Measurements from ENCODE around the gene SYNPO. TPM values are rescaled to one million over a fixed set of nuclear protein-coding genes. Genes with fewer than 3 reads are reported as not detected.

SYNPO gene
- total and polyA plus RNA-seq, 8 donors = 22.0 to 114 (median 27.7) TPM

DNA sequence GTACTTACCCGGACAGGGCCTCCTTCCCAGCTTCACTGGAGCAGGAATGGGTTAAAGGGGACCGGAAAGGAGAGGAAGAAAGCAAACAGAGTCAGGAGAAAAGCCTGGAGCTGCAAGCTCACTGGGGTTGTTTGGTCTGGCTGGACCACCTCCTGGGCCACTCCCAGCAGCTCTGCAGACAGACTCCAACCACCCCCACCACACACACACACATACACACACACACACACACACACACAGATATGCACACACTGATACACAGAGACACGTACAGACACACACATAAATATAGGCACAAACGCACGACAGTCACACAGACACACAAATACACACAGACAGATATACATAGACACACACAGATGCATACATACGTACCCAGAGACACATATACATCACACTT lies 34.9 kb upstream of the SYNPO start:
- DNase-seq = peak in 1 of 4 donors; percentile 10
- TF ChIP-seq, protein P1, sequence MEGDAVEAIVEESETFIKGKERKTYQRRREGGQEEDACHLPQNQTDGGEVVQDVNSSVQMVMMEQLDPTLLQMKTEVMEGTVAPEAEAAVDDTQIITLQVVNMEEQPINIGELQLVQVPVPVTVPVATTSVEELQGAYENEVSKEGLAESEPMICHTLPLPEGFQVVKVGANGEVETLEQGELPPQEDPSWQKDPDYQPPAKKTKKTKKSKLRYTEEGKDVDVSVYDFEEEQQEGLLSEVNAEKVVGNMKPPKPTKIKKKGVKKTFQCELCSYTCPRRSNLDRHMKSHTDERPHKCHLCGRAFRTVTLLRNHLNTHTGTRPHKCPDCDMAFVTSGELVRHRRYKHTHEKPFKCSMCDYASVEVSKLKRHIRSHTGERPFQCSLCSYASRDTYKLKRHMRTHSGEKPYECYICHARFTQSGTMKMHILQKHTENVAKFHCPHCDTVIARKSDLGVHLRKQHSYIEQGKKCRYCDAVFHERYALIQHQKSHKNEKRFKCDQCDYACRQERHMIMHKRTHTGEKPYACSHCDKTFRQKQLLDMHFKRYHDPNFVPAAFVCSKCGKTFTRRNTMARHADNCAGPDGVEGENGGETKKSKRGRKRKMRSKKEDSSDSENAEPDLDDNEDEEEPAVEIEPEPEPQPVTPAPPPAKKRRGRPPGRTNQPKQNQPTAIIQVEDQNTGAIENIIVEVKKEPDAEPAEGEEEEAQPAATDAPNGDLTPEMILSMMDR (IDR thresholded peaks at IDR 0.05) = no peak
- Histone ChIP-seq H3K9me3 (no peaks in the 10 kb centered on the region), H3K27ac (no peak overlapping the region), H3K27me3 (no peaks in the 10 kb centered on the region), H3K4me1 (peaks cover 2 to 11% of the 10 kb centered on the region in 2 donors), H3K36me3 (no peaks in the 10 kb centered on the region), H3K4me3 (no peak overlapping the region)
- intact Hi-C loops (cut with DNase I) = no loop called here
- no peak for ATAC-seq

- intact Hi-C loops (cut with DNase I) = no loop called here
Measured at GRCh38 chr5:150606476-150606875, 34.0 kb upstream of the SYNPO start.

GRCh38 chr5:150607105-150607504 lies 33.4 kb upstream of the SYNPO start:
- no peak overlapping the region for H3K27ac ChIP-seq
- peaks cover under 1 to 6% of the 10 kb centered on the region in 2 donors for H3K4me1 ChIP-seq
- no peaks in the 10 kb centered on the region for H3K27me3 ChIP-seq
- H3K4me3 ChIP-seq = no peak overlapping the region
- no peak for ATAC-seq
- TF ChIP-seq, protein P1 (IDR thresholded peaks at IDR 0.05) = no peak
- intact Hi-C loops (cut with DNase I) = no loop called here
- H3K36me3 ChIP-seq = no peaks in the 10 kb centered on the region
- no peaks in the 10 kb centered on the region for H3K9me3 ChIP-seq
- DNase-seq = no peak

More at GRCh38 chr5:150606476-150606875, 34.0 kb upstream of the SYNPO start:
- Histone ChIP-seq H3K9me3 (no peaks in the 10 kb centered on the region), H3K4me1 (peaks cover 0 to 6% of the 10 kb centered on the region in 2 donors), H3K4me3 (no peak overlapping the region), H3K36me3 (no peaks in the 10 kb centered on the region), H3K27me3 (no peaks in the 10 kb centered on the region), H3K27ac (no peak overlapping the region)
- TF ChIP-seq, protein P1 (IDR thresholded peaks at IDR 0.05) = no peak
- ATAC-seq = no peak
- DNase-seq = no peak

DNA sequence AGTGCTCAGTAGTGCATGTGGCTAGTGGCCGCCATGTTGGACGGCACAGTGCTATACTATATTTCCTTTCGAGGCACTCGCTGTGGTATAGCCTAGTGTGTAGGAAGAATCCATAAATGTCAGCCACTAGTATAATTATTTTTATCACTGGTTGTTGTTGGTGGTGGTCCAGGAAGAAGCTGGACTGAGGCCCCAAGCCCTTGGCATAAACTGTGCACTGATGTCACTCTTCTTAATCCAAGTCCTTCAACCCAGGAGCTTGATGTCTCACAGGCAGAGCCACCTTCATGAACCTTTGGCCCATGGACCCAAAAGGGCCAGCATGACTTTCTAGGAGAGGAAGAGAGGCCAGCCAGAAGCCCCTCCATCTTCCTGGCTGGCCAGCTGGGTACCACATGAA lies 32.5 kb upstream of the SYNPO start:
- H3K4me1 ChIP-seq = peaks cover 9 to 12% of the 10 kb centered on the region in 2 donors
- H3K9me3 ChIP-seq = no peaks in the 10 kb centered on the region
- no peak for DNase-seq
- H3K4me3 ChIP-seq = no peak overlapping the region
- no peaks in the 10 kb centered on the region for H3K36me3 ChIP-seq
- TF ChIP-seq, protein P1 (IDR thresholded peaks at IDR 0.05) = no peak
- ATAC-seq = no peak
- H3K27ac ChIP-seq = no peak overlapping the region
- H3K27me3 ChIP-seq = no peaks in the 10 kb centered on the region
- intact Hi-C loops (cut with DNase I) = no loop called here

- no peak overlapping the region for H3K27ac ChIP-seq
Measured at GRCh38 chr5:150608991-150609390, 31.5 kb upstream of the SYNPO start.

More at GRCh38 chr5:150608991-150609390, 31.5 kb upstream of the SYNPO start:
- DNase-seq (no peak), ATAC-seq (no peak)
- no peaks in the 10 kb centered on the region for H3K27me3 ChIP-seq
- TF ChIP-seq, protein P1 (IDR thresholded peaks at IDR 0.05) = no peak
- intact Hi-C loops (cut with DNase I) = no loop called here
- no peak overlapping the region for H3K4me3 ChIP-seq
- H3K4me1 ChIP-seq = peaks cover 12 to 22% of the 10 kb centered on the region in 2 donors
- H3K9me3 ChIP-seq = no peaks in the 10 kb centered on the region
- no peaks in the 10 kb centered on the region for H3K36me3 ChIP-seq

Measured in left lung (tissue), 10 donors.